Spleen (tissue), 11 donors: ENCODE results near the gene KCNQ1. TPM values are rescaled to one million over a fixed set of nuclear protein-coding genes. Genes with fewer than 3 reads are reported as not detected.

Experiments
- DNase-seq: peaks from one replicate; pipeline ENCODE4 v3.0.0-alpha.2; 2020
- H3K27ac ChIP-seq, 8 donors: fragments of 200-600 bp; sonication (generic) in 7 of 8; 1 replicate in 4 of 8; 2 replicates in 4 of 8; pipeline versions ENCODE4 v1.5.0 to v1.8.0; 2016 to 2021; ENCODE audit warnings: inconsistent platforms in 4 of 8, mild to moderate bottlenecking in 4 of 8, moderate library complexity in 1 of 8
- H3K27me3 ChIP-seq, 7 donors: fragments of 200-600 bp; sonication (generic) in 6 of 7; replicated peaks in 1 of 7; 1 replicate in 4 of 7; 2 replicates in 3 of 7; pipeline versions ENCODE4 v1.5.0 to v1.8.0; 2016 to 2021; ENCODE audit warnings: inconsistent platforms in 3 of 7, mild to moderate bottlenecking in 1 of 7
- H3K36me3 ChIP-seq, 6 donors: fragments of 200-600 bp; sonication (generic) in 5 of 6; 1 replicate in 4 of 6; 2 replicates in 2 of 6; pipeline versions ENCODE4 v1.5.0 to v1.8.0; 2016 to 2021; ENCODE audit warnings: inconsistent platforms in 2 of 6
- H3K4me1 ChIP-seq, 6 donors: fragments of 200-600 bp; sonication (generic) in 5 of 6; 1 replicate in 3 of 6; 2 replicates in 3 of 6; pipeline versions ENCODE4 v1.5.0 to v1.8.0; 2016 to 2021; ENCODE audit warnings: inconsistent platforms in 3 of 6
- H3K4me3 ChIP-seq, 8 donors: fragments of 200-600 bp; sonication (generic) in 7 of 8; 1 replicate in 4 of 8; 2 replicates in 4 of 8; pipeline versions ENCODE4 v1.5.0 to v1.8.0; 2016 to 2021; ENCODE audit warnings: inconsistent platforms in 4 of 8, mild to moderate bottlenecking in 4 of 8, moderate library complexity in 2 of 8
- H3K9me3 ChIP-seq, 8 donors: fragments of 200-600 bp; sonication (generic) in 7 of 8; 1 replicate in 4 of 8; 2 replicates in 4 of 8; pipeline versions ENCODE4 v1.5.0 to v1.8.0; 2016 to 2021; ENCODE audit warnings: inconsistent platforms in 4 of 8
- CTCF ChIP-seq, 11 experiments: fragments of 200-600 bp in 7 of 11; fragments of 450-650 bp in 4 of 11; sonication (generic) in 4 of 11; IDR thresholded peaks in 8 of 11; conservative IDR thresholded peaks in 3 of 11; 1 replicate in 7 of 11; 2 replicates in 4 of 11; pipeline versions ENCODE4 v1.4.0 to v1.8.0; 2016 to 2021; ENCODE audit warnings: antibody characterized with exemption in 11 of 11, inconsistent platforms in 4 of 11, mild to moderate bottlenecking in 1 of 11
- POLR2A ChIP-seq, 3 donors: fragments of 450-650 bp; IDR thresholded peaks; one replicate each; pipeline ENCODE4 v1.5.1; 2017; ENCODE audit warnings: antibody characterized with exemption in 3 of 3, mild to moderate bottlenecking in 1 of 3
- POLR2AphosphoS5 ChIP-seq, 3 donors: sonication (generic); formaldehyde crosslinking; IDR thresholded peaks; one replicate each; pipeline ENCODE4 v1.5.1; 2017; ENCODE audit warnings: antibody characterized with exemption in 3 of 3
- whole genome bisulfite sequencing, 5 donors: extraction: QIAGEN DNeasy Blood & Tissue Kit in 3 of 5; methylation state at CpG; one replicate each; pipeline versions ENCODE4 v1.1.5 to v1.1.7; 2013 to 2018; 5-methylcytosine and 5-hydroxymethylcytosine counted together
- intact Hi-C: fragments of 100-400 bp; cut with DNase I; formaldehyde crosslinking; loops from one replicate; pipeline ENCODE4 v1.15.0; 2023; ENCODE audit warnings: low total_unique reads
- polyA plus RNA-seq, 3 donors: library from polyadenylated mRNA; stranded (reverse); fragments of 200-250 nt; gene quantifications; one replicate each; pipeline ENCODE4 v1.2.1, GENCODE V29; 2013
- total RNA-seq, 7 donors: library from RNA; depleted of rRNA in 3 of 7; stranded (reverse); fragments of >200 nt in 3 of 7; fragmentation: NEBNext Ultra II Directional in 4 of 7; extraction: Animal tissue kit (Norgen Biotek cat#: 25700) in 4 of 7; gene quantifications; one replicate each; pipeline versions ENCODE4 v1.1.0 to v1.2.1, GENCODE V29; 2016 to 2021
- donor health status: healthy with polysubstance abuse.
- donor health status: DM: no; HTN: no; CAD: no; lungs with moderate emphysema.
- donor health status: DM: no; HTN: no; CAD: no.
- donor health status: Bipolar disorder and iron deficiency.
- donor health status: healthy.
- donor health status: DM: no; HTN: no; CAD: no.
- donor health status: DM: yes; HTN: yes; CAD: no.

The KCNQ1 gene
- total and polyA plus RNA-seq, 10 donors, result 3.3 to 21.6 (median 13.5) TPM

DNA sequence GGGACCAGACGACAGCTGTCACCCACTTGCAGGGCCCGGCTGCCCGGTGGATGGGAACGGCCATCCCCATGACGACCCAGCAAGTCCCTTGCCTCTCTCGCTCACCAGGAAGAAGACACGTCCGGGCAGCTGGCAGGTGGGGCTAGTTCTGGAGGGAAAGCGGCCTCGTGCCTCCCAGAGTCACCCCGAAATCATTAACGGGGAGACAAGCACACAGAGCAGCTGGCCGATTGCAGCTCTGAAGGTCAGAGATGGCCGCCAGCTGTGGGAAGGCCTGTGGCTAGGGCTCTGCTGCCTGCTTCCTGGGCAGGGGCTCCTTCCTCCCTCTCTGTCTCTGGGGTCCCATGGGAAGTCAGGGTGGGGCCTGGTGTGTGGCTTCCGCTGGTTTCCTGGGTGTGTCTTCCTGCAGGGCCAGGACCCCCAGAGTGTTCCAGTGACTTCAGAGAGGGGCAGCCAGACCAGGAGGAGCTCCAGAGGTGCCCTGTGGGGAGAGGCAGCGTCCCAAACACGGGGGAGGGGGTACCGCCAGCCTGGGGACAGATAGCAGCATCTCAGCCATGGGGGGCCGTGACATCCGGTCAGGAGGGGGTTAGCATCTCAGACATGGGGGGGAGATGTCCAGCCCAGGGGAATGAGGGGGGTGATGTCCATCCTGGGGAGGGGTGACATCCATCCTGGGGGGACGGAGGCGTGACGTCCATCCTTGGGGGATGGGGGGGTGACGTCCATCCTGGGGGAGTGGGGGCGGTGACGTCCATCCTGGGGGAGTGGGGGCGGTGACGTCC lies 114.9 kb downstream of the KCNQ1 start:
- Histone ChIP-seq H3K27me3 (no peaks in the 10 kb centered on the region), H3K27ac (no peak overlapping the region), H3K9me3 (no peaks in the 10 kb centered on the region), H3K36me3 (no peaks in the 10 kb centered on the region), H3K4me1 (peaks cover 0 to 16% (median 0%) of the 10 kb centered on the region in 6 donors), H3K4me3 (no peak overlapping the region)
- TF ChIP-seq POLR2AphosphoS5 (IDR thresholded peaks at IDR 0.05) (no peak), CTCF (IDR thresholded peaks at IDR 0.05 in 8 of 11, conservative IDR thresholded peaks at IDR 0.05 in 3 of 11) (no peak), POLR2A (IDR thresholded peaks at IDR 0.05) (no peak)
- WGBS, 5 donors, result 59 to 74% (median 69%) methylated on average over 6 to 28 of the region's 28 CpGs
- intact Hi-C loops, result no loop called here
- peak; percentile 75 for DNase-seq

- intact Hi-C loops, result no loop called here
- H3K4me1 ChIP-seq, result peaks cover 0 to 16% (median 0%) of the 10 kb centered on the region in 6 donors
Measured at GRCh38 chr11:2561696-2562581, 117.1 kb downstream of the KCNQ1 start.

GRCh38 chr11:2562890-2563212 lies 118.0 kb downstream of the KCNQ1 start:
- 81 to 88% (median 84%) methylated on average over 6 of the region's 6 CpGs for WGBS, 5 donors

More at GRCh38 chr11:2561696-2562581, 117.1 kb downstream of the KCNQ1 start:
- no peaks in the 10 kb centered on the region for H3K9me3 ChIP-seq
- WGBS, 5 donors, result 87 to 92% (median 91%) methylated on average over 11 to 27 of the region's 27 CpGs
- no peaks in the 10 kb centered on the region for H3K36me3 ChIP-seq
- no peaks in the 10 kb centered on the region for H3K27me3 ChIP-seq
- no peak overlapping the region for H3K4me3 ChIP-seq
- TF ChIP-seq CTCF (IDR thresholded peaks at IDR 0.05 in 8 of 11, conservative IDR thresholded peaks at IDR 0.05 in 3 of 11), result no peak
- no peak overlapping the region for H3K27ac ChIP-seq
- peak; percentile 64 for DNase-seq

More at GRCh38 chr11:2562890-2563212, 118.0 kb downstream of the KCNQ1 start:
- Histone ChIP-seq H3K27ac (no peak overlapping the region), H3K36me3 (no peaks in the 10 kb centered on the region), H3K4me1 (peaks cover 0 to 16% (median 0%) of the 10 kb centered on the region in 6 donors), H3K27me3 (no peaks in the 10 kb centered on the region), H3K4me3 (no peak overlapping the region), H3K9me3 (no peaks in the 10 kb centered on the region)
- TF ChIP-seq CTCF (IDR thresholded peaks at IDR 0.05 in 8 of 11, conservative IDR thresholded peaks at IDR 0.05 in 3 of 11) (no peak), POLR2A (IDR thresholded peaks at IDR 0.05) (no peak)
- intact Hi-C loops, result no loop called here
- DNase-seq, result no peak
